ENCODE data around the gene SNAP25. TPM values are rescaled to one million over a fixed set of nuclear protein-coding genes. Genes with fewer than 3 reads are reported as not detected.

The SNAP25 gene
- total and polyA plus RNA-seq, 9 of the 15 experiments (the other 6 are each of a cell fraction or from before 2014, with no cell fraction given) = 0.07 TPM; not detected in 8

DNA sequence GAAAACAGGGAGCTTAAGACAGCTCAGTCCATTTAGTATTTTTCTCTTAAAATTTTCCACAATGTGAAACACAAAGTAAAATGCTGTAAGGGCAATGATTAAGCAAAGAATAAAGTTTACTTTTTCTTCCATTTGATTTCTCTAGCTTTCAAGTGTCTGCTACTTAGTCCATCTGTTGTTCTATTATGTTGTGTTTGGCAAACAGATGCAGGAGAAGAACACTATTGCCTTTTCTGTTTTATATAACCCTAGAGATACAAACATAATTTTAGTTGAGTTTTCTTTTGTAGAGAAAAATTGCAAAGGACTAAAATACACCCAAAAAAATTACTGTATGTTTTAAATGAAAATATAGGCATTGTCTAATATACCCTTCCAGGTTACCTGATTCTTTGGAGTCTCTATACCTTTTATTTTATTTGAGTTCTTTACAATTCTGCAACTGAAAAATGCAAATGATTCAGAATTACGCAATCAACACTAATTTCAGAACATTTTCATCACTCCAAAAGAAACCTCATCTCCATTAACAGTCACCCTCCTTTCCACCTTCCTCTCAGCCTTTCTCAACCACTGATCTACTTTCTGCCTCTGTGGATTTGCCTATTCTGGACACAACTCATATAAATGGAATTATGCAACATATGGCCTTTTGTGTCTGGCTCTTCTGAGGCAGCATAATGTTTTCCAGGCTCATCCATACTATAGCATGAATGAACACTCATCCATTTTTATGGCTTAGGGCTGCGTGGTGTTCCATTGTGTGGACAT lies 118.5 kb downstream of the SNAP25 start:
- BruUV-seq (replicated peaks) = no TSS peak
- ChIA-PET POLR2A (no interaction called here), CTCF (ENCODE audit: low intra/inter-chr PET ratio) (no interaction called here)
- Histone ChIP-seq H3K4me1 (replicated peaks in 1 of 2; ENCODE audit: control insufficient read depth in 2 of 2, insufficient read depth in 2 of 2, low read length in 2 of 2) (no peaks in the 10 kb centered on the region), H3K27ac (ENCODE audit: extremely low read depth, low read depth, low read length) (no peak overlapping the region), H3K9me1 (ENCODE audit: control insufficient read depth, insufficient read depth, low read length) (no peaks in the 10 kb centered on the region), H3K36me3 (ENCODE audit: control insufficient read depth, insufficient read depth, low read length) (no peaks in the 10 kb centered on the region), H3K4me3 (no peak overlapping the region), H3K27me3 (ENCODE audit: control insufficient read depth in 2 of 2, insufficient read depth in 2 of 2, low read length in 2 of 2) (no peaks in the 10 kb centered on the region), H2AFZ (ENCODE audit: low read depth, low read length) (no peak overlapping the region), H3K9me3 (replicated peaks; ENCODE audit: control insufficient read depth, insufficient read depth, low read depth, low read length) (no peaks in the 10 kb centered on the region), H3K79me2 (ENCODE audit: control insufficient read depth, insufficient read depth, low read length) (no peaks in the 10 kb centered on the region), H3K9ac (ENCODE audit: insufficient read depth in 1 of 2, low read depth in 2 of 2, low read length in 2 of 2) (no peak overlapping the region), H4K20me1 (replicated peaks; ENCODE audit: control insufficient read depth, insufficient read depth, low read length) (no peaks in the 10 kb centered on the region), H3K4me2 (ENCODE audit: insufficient read depth, low read length) (no peak overlapping the region)
- FAIRE-seq (no peak), ATAC-seq (no peak), DNase-seq (ENCODE audit: extremely low read depth in 1 of 4, low spot score in 3 of 4) (no peak)
- TF ChIP-seq CEBPB (tag; IDR thresholded peaks at IDR 0.05) (peak; percentile 71), CEBPG (CRISPR knock-in tag; IDR thresholded peaks at IDR 0.05) (no peak), CEBPG (tag; conservative IDR thresholded peaks at IDR 0.05 in 1 of 2, IDR thresholded peaks at IDR 0.05 in 1 of 2) (peak; percentile 66 to 93), LARP7 (IDR thresholded peaks at IDR 0.05) (no peak), NFYB (IDR thresholded peaks at IDR 0.05; ENCODE audit: extremely low read depth, insufficient read length) (no peak)
- TF ChIP-seq, protein P1, sequence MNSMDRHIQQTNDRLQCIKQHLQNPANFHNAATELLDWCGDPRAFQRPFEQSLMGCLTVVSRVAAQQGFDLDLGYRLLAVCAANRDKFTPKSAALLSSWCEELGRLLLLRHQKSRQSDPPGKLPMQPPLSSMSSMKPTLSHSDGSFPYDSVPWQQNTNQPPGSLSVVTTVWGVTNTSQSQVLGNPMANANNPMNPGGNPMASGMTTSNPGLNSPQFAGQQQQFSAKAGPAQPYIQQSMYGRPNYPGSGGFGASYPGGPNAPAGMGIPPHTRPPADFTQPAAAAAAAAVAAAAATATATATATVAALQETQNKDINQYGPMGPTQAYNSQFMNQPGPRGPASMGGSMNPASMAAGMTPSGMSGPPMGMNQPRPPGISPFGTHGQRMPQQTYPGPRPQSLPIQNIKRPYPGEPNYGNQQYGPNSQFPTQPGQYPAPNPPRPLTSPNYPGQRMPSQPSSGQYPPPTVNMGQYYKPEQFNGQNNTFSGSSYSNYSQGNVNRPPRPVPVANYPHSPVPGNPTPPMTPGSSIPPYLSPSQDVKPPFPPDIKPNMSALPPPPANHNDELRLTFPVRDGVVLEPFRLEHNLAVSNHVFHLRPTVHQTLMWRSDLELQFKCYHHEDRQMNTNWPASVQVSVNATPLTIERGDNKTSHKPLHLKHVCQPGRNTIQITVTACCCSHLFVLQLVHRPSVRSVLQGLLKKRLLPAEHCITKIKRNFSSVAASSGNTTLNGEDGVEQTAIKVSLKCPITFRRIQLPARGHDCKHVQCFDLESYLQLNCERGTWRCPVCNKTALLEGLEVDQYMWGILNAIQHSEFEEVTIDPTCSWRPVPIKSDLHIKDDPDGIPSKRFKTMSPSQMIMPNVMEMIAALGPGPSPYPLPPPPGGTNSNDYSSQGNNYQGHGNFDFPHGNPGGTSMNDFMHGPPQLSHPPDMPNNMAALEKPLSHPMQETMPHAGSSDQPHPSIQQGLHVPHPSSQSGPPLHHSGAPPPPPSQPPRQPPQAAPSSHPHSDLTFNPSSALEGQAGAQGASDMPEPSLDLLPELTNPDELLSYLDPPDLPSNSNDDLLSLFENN (IDR thresholded peaks at IDR 0.05; ENCODE audit: low read depth in 2 of 2, low read length in 2 of 2) = no peak
- intact Hi-C loops (cut with micrococcal nuclease) = no loop called here
- in situ Hi-C loops (cut with MboI) = no loop called here
- WGBS (ENCODE audit: insufficient coverage, low coverage, missing lambda C conversion rate) = 0% methylated on average over 2 of the region's 2 CpGs
